Raji (cell line): Measurements from ENCODE around the gene RPL3.
A peak's percentile ranks its signal among the peaks of the same experiment; 100 is the strongest.

ENCODE experiments used
- POLR2A ChIP-seq: IDR thresholded peaks from 2 replicates; pipeline ENCODE4 v1.6.1; 2011; ENCODE audit warnings: low read depth, low read length, control low read depth; ENCODE audit not compliant: insufficient read depth

Gene RPL3

DNA sequence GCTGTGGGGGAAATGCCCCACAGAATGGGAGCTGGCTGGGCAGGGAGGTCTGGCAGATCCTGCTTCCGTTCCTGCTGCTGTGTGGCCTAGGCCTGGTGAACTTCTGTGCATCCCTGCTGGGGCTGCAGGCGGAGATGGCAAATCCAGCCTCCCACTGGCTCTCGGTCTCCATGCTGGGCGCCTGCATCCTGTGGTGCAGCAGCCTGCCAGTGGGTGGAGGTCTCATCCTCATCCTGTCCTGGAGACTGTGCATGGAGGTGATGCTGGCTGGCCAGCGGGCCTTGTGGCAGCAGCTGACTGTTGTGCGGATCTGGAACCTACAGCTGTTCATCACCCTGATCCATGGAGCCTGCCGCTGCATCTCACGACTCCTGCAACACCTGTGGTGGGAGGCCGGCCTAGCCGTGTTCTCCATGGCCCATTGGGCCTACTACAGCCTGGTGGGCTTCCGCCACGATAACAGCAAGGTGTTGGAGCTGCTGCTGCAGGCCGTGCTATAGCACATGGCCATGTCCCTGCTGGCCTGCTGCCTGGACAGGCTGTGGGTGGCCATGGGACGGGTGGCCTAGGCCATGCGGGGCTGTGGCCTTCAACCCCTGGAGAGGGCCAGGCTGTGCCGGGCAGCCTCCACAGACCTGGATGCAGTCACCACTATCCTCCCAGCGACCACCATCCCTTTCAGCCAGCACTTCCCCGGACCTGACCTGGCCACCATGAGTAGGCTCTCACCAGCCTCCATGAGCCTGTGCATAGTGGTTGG, 8.8 kb upstream of the RPL3 start:
- no peak for TF ChIP-seq POLR2A

DNA sequence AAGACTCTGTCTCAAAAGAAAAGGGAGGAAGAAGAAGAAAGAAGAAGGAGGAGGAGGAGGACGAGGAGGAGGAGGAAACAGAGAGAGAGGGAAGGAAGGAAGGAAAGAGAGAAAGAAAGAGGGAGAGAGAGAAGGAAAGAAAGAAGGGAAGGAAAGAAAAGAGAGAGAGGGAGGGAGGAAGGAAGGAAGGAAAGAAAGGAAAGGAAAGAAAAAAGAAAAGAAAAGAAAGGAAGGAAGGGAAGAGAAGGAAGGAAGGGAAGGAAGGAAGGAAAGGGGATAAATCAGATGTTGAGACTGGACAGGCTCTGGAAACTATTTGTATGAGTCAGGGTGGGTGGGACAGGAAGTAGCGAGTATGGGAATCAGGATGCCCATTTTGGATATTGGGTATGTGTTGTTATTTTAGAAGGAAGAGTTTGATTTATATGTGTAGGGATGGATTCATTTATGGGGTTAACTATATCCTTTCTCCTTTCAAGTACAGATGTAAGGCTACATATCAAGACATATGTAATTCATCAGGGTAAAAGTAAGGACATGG, 6.0 kb upstream of the RPL3 start:
- no peak for TF ChIP-seq POLR2A

DNA sequence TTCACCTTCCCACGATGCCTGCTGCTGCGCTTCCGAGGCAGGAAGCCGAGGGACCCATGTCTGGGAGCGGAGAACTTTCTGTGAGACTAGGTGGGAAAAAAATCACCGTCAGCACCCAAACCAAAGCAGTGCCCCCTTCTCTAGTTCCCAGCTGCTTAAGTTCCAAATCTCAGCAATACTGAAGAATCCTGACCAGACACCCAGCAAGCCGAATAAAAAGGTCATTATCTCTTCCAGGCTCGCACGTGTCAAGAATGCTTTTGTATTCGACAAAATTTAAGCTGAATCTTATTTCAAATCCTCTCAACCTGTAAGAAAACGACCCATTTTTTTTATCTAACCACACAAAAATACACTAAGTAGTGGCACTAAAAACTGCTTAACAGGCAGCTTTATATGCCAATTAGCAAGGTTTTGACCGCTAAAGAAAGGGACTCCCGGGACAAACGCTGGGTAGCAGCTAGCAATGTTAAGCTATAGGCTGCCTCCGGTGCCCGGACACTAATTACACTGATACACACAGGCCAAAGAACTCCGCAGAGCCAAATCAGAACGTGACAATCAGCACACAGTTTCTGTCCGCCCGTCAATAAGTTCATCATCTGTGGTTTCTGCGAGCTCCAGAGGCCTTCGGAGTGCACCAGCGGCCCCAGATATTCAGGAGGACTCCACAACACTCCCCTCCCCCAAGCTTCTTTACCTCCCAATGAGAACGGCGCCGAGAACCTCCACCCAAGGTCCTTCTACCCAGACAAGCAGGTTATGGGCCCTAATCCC, 728 bp downstream of the RPL3 start:
- no peak for TF ChIP-seq POLR2A

DNA sequence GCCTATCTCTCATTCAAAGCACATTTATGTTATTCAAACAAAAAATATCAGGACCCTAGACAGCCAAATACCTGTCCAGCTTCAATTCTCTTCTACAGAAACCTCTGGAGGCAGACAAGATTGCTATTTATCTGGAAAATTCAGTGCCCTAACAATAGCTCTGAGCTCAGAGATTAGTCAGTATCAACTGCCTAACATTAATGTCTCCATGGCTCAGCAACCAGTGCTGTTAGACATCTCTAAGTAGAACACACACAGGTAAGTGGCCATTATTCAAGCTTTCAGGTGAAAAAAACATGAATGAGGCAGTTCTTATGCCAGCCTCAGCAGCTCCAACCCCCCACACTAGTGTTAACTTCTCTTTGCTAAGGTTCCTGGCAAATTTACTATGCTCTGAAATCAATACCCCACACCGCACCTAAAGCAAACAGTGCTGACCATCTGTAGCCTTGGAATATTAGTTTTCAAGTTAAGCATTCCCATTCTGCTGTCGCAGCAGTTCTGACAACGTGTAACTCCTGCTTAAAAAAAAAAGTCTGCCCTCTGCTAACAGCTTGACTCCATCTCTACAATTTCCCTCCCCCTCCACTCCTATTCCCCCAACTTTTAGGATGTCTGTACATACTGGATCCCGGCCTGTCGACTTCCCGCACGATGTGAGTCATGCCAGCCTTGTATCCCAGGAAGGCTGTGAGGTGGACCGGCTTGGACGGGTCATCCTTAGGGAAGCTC, 1.5 kb downstream of the RPL3 start:
- peak; percentile 34; the same call in 1 of the 2 replicates for TF ChIP-seq POLR2A

DNA sequence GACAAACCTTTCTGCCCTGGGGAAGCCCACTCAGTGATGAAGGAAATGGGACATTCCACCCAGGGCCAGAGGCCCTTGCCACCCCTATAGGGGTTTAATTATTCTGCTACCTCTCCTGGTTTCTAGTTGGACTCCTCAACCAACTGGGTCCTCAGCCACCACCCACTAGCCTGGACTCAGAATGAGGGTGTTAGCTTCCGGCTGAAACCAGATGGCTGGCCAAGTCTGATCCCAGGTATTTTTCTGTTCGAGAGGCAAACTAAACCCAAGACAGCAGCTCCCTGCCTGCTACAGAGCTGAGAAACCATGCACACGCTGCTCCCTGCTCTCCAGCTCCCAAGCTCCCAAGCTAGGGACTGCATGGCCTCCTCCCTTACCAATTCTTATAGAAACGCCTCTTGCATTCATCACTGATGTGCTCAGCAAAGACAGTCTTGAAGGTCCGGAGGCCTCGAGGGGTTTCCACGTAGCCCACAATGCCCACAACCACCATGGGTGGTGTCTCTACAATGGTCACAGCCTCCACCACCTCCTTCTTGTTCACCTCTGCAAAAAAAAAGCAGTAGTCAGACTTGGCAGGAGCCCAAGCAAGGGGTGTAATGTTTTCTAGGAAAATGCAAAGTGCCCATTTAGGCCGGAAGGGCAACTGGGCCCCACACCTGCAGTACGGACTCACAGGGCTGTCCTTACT, 2.2 kb downstream of the RPL3 start:
- no peak for TF ChIP-seq POLR2A

DNA sequence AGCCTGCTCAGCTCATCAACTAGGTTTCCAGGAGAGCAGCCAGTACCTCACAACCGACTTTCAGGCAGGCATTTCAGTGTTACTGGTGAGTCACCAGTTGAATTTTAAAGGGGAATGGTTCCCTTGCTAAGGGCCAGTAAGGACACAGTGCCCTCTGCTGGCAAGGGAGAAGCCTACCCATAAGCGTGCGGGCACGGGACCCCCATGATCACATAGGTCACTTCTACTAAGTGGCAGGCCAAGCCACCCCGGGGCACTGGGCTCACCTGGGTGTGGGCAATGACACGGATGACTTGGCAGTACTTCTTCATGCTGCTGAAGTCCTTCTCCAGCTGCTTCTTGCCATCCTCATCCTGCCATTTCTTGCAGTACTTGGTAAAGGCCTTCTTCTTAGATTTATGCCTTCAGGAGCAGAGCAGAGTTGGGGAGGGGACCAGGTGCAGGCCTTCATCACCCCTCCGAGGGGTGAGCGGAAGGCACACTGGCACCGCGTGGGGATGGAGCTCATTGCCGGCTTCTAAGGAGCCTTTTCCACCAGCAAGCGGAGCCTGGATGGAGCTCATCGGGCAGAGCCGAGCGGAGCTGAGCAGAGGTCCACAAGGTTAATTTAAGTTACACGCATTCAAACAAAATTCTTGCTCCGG, 2.9 kb downstream of the RPL3 start:
- TF ChIP-seq POLR2A: no peak

DNA sequence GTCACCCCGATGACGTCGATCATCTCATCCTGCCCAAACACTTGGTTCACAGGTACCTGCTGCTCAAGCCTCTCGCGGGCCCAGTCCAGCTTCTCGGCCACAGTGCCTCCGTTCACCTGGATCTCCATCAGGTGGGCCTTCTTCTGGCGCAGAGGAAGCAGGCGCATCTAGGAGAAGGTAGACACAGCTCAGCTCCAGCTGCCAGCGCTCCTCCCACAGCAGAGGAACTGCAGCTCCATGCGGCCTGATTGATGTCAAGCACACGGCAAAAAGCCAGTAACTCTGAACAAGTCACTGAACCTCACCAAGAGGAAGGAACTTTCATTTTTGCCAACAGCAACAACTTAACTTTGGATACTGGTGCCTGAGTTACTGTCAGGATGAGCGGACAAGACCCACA, 4.0 kb downstream of the RPL3 start:
- TF ChIP-seq POLR2A: no peak

DNA sequence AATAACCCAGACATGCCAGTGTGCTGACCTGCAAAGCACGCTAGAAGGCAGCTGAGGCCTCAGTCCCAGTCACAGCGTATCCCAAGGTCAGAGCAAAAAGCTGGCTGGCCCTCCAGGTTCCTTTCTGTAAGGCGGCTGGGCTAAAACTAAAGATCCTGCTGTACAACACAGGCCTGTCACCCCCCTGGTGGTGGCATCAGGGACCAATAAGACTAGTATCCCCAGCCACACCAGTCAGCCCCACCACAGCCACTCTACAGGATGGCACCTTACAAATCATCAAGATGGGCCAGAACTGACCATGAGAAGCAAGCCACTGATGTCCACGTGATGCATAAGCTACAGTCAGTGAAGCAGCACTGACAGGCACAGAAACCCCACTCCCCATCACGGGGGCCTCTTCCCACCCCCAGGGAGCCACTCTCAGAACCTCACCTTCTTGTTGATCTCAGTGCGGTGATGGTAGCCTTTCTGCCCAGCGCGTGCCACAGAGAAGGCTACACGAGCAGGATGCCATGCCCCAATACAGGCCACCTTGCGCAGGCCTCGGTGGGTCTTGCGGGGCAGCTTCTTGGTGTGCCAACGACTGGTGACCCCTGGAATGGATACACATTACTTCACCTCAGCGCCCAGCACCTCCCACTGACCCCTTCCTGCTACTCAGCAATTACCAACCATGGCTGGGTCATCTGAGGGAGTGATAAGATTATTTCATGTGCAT, 5.0 kb downstream of the RPL3 start:
- TF ChIP-seq POLR2A: no peak

DNA sequence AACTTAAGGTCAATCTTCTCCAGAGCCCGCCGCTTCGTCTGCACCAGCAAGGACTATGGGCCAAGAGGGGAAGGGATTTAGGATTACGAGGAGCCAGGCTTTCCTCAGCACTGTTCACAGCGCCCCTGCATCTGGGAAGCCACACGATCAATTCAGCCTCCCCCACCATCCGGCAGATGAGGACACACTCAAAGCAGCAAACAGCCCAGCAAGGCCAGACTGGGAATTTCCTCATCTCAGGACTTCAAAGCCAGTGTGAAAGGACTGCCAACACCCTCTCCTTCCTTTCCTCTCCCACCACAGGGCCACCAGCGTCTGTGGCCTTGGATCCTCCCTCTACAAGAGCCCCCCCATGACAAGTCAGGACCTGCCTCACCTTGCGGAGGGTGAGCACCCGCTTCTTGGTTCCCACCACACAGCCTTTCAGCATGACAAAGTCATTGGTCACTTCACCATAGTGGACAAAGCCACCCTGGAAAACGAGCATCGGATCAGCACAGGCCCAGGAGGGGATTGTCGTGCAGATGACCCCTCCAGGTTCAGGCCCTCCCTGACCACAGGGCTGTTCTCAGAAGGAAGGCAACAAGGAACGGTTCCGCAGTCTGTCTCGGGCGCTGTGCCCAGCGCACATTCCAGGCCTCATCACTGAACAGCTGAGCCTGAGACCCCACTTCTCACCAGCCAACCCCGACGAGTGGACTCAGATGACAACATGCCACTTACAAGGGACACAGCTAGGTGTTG, 6.0 kb downstream of the RPL3 start:
- TF ChIP-seq POLR2A: no peak

DNA sequence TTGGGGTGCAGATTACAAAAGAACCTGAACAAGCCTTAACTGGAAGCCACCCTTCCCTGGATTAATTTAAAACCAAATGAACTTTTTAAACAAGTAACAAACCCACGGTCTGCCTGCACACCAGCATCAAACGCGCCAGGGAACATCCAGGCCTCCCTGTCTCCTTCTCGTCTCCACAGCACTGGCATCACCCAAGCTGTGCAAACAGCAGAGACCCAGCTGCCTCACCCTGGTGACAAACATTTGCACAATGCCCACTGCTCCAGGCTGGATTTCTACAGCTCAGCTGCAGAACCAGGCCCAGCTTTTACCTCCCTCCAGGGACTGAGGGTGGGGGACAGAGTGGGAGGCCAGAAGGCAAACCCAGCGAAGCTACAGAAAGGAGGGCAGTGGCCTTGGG, 7.0 kb downstream of the RPL3 start:
- TF ChIP-seq POLR2A: no peak

DNA sequence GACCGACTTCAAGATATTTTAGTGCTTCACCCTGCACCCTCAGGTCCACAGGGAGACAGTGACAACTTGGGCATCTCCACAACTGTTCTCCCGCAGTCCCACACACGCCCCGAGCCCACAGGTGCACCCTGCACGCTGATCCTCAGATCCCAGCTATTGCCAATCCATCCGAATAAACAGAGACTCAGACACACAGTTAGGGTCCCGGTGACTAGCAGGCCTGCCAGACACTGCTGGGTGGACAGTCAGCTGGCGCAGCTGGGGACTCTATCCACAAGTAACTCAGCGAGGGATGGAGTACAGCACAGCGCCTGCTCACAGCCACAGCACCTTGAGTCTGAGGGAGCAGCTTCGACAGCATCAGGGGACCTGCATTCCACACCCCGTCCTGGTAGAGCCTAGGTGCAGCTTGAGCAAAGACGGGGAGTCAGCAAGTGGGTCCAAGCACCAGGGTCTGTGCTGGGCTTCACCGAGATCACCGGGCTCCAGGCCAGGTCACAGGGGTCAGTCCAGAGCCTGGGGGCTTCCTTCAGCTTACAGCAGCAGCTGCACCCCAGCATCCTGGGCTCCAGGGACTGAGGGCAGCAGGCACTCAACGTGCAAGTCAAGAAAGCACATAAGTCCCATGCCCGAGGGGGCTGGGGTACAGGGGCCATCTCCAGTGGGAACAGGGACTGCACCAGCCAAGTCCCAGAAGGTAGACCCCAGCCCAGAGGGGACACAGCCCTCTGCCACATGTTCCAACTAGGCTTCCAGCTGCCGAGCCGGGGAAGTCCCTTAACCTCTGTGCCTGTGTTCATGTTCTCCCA, 7.6 kb downstream of the RPL3 start:
- peak; percentile 38; the same call in 1 of the 2 replicates for TF ChIP-seq POLR2A

DNA sequence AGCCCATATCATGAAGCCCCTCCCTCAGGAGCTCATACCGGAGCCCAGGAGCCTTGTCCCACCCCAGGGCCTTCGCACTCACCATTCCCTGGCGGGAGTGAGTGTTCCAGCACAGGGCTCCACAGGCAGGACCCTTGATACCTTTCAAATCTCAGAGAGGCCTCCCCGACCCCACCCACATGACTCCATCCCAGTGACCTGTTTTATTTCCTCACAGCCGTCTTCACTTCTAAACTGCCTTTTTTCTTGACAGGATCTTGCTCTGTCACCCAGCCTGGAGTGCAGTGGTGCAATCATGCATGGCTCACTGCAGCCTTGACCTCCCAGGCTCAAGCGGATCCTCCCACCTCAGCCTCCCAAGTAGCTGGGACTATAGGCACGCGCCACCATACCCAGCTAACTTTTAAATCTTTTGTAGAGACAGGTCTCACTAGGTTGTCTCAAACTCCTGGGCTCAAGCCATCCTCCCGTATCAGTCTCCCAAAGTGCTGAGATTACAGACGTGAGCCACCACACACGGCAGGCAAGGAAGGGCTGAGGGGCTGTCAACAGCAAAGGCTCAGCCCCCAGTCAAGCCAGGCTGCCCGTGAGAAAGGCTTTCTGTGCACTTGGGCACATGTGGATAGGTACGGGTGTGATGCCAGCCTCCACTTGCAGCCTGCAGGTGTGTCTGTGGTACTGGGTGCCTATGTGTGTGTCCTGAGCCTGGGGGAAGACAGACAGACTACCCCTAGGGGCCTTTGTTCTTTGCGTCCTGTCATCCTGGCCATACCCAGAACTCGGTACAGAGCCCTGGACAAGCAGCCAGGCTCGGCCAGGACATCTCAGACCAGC, 9.3 kb downstream of the RPL3 start:
- peak; percentile 19; the same call in 1 of the 2 replicates for TF ChIP-seq POLR2A

DNA sequence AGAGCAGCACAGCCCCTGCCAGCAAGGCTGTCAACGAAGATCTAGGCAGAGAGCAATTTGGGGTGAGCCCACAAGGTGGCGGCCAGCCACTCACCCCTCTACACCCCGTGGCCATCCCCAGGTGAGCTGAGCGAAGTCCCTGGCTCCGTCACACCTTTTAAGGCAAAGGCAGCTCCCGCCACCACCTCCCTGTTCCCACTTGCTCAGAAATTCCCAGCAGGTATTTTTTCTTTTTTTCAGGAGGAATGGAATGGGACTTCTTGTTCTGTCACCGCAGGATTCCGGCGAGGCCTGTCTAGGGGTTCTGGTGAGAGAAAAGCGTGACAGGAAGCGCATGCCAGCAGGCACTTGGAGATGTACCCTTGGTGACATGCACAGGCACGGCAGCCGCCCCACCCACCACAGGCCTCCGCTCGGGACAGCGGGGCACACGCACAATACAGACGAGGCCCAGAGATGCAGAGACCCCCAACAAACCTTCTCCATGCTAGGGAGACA, 10.0 kb downstream of the RPL3 start:
- no peak for TF ChIP-seq POLR2A
